OCI-LY7 (cell line): ENCODE data around the gene ADISSP.

Experiments used
- CTCF ChIP-seq: fragments of 200-600 bp; sonication (generic); conservative IDR thresholded peaks from 2 replicates; pipeline ENCODE4 v1.5.1; 2014; ENCODE audit warnings: mild to moderate bottlenecking, antibody characterized with exemption, low read length, moderate library complexity, mixed read lengths
- EZH2phosphoT487 ChIP-seq: fragments of 200-600 bp; sonication (generic); IDR thresholded peaks from 2 replicates; pipeline ENCODE4 v1.6.1; 2018; ENCODE audit warnings: low read depth, borderline replicate concordance, mild to moderate bottlenecking, mixed run types, antibody characterized with exemption, low read length, moderate library complexity, mixed read lengths

- TF ChIP-seq CTCF: no peak
- no peak for TF ChIP-seq EZH2phosphoT487
These were observed 2.2 kb downstream of the ADISSP start for GRCh38 chr20:3765171-3765882.
